ENCODE results near the gene CGRRF1. TPM values are rescaled to one million over a fixed set of nuclear protein-coding genes. Genes with fewer than 3 reads are reported as not detected.
A peak's percentile ranks its signal among the peaks of the same experiment; 100 is the strongest.

CGRRF1 gene
- polyA plus RNA-seq, 3 donors: 8.2 to 11.4 (median 10.4) TPM

DNA sequence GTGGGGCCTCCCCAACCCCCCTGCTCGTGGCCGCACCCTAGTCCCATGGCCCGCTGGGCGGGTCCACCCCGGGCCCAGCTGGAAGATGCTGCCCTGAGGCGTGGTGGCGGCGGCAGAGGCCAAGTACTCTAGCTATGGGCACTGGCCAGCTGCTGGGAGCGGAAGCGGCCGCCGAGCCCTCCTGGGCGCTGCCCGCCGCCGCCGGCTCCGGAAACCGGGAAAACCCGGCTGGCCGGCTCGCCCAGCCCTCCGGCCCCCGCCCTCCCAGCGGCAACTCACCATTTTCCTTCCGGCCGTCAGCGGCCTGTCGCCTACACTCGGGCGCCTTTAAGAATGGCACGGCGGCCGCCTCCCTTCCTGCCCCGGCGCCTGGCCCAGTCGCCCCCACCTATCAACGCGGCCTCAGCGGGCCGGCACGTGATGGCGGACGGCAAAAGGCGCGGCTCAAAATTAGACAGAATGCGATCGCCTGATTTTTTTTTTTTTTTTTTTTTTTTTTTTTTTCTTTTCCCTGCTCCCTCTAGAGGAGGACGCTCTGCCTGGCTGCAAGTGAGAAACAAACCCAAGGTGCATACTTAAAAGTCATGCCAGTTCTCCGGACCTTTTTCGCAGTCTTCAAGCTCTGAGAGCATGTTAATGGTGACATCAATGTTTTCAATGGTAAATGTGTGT, 20.9 kb upstream of the CGRRF1 start, which contains the start of gene GMFB:
GMFB (minus strand) TSS at position 335 of the 672 bp plus-strand sequence; CDS start at position 282, 53 bp downstream.
- WGBS, 3 donors: 0 to 1% (median 0%) methylated on average over 41 to 51 of the region's 51 CpGs
- peak within 1 kb of the TSS; percentile 60 for H3K27ac ChIP-seq (ENCODE audit: low read depth, low read length)

DNA sequence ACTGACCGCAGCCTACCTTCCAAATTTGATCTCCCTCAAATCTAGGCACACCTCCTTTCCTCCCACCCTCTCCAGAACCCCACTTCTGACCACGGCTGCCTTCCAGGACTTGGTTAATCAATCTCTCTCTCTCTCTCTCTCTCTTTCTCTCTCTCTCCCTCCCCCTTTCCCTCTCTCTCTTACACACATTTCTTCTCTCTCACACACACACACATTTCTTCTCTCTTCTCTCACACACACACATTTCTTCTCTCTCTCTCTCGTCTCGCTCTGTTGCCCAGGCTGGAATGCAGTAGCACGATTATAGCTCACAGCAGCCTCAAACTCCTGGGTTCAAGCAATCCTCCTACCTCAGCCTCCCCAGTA, 20.4 kb upstream of the CGRRF1 start:
- H3K27ac ChIP-seq (ENCODE audit: low read depth, low read length): no peak overlapping the region
- WGBS, 3 donors: 15 to 31% (median 28%) methylated on average over 5 of the region's 5 CpGs

DNA sequence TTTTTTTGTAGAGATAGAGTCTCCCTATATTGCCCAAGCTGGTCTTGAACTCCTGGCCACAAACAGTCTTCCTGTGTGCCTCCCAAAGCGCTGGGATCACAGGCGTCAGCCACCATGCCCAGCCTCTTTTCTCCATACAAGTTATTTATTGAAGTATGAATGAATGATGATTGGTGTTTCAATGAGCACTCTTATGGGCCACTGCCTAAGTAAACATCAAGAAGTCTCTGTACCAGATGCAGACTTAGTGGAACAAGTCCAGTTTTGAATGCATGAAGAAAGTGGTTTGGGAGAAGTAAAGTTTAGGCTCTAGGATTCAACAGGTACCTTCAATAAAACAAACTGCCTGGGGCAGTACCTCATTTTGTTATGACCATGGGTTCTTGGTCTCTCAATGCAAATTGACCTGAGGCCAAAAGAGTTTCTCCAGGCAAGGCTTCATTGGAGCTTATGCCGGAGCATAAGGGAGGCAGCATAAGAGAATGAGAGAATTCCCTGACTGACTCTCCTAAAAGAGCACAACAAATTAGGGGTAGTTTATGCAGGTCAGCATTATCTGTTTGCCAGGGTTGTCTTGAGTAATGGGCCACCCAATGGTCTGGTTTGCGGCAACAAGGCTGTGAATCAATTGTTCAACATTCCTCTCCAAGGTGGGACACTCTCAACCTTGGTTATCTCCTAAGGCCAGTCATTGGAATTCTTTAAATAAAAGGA, 19.8 kb upstream of the CGRRF1 start:
- H3K27ac ChIP-seq (ENCODE audit: low read depth, low read length): no peak overlapping the region

DNA sequence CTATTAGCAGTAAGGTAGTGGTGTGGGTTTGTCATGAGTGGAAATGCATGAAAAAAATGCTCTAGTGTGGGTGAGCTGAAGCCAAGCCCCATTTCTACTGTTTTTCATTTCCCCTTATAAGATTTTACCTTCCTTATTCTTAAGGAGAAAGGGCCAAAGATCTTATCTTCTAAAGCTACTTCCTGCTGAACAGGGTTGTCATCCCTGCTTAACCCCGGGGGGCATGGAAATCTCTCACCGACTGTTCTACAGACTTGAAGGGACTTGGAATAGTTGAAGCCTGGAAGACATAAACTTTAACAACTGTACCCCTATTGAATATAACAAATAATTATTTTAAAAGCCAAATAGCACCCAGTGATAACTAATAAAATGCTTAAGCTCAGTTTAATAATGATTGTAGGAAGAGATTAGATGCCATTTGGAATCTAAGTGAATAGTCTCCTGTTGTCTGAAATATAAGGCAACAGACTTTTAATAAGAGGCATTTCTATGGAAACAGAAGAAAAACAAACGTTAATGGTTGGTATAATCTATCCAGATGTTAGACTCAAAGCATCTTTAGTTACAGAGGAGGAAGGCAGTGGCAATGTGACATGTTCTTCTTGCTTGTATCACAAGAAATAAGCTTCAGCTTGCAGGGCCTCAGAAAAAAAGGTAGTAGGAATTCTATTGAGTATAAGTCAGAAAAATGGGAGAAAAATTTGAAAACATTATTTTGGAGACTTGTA, 19.1 kb upstream of the CGRRF1 start:
- 18 to 42% (median 26%) methylated on average over 3 of the region's 3 CpGs for WGBS, 3 donors

More for the DNA sequence above, 19.8 kb upstream of the CGRRF1 start:
- 91 to 95% (median 93%) methylated on average over 4 of the region's 4 CpGs for WGBS, 3 donors

DNA sequence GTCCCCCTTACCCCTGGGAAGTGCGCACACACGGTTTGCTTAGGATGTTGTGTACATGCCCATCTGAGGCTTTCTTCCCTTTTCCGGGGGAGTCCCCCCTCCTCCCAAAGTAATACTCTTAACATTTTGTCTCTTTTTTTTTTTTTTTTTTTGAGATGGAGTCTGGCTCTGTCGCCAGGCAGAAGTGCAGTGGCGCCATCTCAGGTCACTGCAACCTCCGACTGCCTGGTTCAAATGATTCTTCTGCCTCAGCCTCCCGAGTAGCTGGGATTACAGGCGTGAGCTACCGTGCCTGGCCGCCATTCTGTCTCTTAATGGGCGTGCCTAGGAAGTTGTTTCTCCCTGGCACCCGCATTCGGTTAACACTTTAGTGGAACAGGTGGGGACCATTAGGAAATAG, 16.4 kb upstream of the CGRRF1 start:
- no peak overlapping the region for H3K27ac ChIP-seq (ENCODE audit: low read depth, low read length)
- 60 to 70% (median 62%) methylated on average over 13 of the region's 13 CpGs for WGBS, 3 donors

More for the DNA sequence above, 19.1 kb upstream of the CGRRF1 start:
- no peak overlapping the region for H3K27ac ChIP-seq (ENCODE audit: low read depth, low read length)

DNA sequence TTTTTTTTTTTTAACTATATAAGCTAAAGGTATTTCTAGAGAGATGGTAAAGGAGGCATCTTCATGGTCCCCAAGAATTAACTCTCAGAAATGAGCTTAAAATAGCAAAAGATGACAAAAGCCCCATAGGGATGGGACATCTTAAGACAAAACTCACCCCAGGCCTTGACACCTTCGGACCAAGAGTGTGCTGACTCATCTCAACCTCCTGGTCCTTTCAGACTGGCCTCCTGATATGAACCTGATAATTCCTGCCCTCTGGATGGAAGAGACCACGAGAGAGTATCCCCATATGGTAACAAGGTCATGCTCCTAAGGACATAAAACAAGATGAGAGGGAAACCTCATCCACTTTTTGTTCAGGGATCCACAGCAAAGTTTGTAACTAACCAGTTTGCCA, 12.5 kb upstream of the CGRRF1 start:
- 72 to 83% (median 81%) methylated on average over 2 of the region's 2 CpGs for WGBS, 3 donors
- no peak overlapping the region for H3K27ac ChIP-seq (ENCODE audit: low read depth, low read length)

DNA sequence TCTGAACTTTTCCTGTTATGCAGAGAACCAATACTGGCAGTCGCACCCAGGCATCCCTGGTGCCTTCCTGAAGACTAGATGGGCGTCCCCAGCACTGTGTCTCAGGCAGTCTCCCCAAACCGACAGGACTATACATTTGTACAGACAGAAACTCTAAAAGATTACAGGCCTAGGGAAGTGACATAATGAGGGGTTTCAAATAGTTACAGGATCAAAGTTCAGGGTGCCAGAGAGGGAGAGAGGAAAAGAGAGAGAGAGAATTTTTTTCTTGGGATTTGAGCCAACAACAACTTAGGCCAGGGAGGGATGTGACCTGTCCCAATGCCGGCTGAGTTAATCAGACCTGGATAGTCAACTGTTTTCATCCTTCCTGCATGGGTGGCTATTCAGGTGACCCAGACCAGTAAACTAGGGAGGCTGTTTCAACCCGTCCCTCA, 11.6 kb upstream of the CGRRF1 start:
- 63 to 76% (median 74%) methylated on average over 5 of the region's 5 CpGs for WGBS, 3 donors
- H3K27ac ChIP-seq (ENCODE audit: low read depth, low read length): no peak overlapping the region

DNA sequence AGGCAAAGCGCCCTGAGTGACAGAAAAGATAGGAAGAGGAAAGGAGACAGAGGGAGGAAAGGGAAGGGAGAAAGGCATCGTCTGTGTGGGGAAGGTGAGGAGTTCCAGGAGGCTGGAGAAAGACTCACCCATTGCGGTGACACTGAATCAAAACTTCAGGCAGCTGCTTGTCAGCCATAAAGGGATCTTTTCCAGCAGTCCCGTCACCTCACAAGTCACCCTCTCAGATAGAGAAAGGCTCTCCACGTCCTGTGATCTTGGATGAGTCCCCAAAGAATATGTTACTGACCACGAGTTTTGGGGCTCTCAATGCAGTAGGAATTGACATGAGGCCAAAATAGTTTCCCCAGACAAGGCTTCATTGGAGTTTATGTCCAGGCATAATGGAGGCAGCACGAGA, 11.1 kb upstream of the CGRRF1 start:
- no peak overlapping the region for H3K27ac ChIP-seq (ENCODE audit: low read depth, low read length)
- WGBS, 3 donors: 75% methylated on average over 7 of the region's 7 CpGs

DNA sequence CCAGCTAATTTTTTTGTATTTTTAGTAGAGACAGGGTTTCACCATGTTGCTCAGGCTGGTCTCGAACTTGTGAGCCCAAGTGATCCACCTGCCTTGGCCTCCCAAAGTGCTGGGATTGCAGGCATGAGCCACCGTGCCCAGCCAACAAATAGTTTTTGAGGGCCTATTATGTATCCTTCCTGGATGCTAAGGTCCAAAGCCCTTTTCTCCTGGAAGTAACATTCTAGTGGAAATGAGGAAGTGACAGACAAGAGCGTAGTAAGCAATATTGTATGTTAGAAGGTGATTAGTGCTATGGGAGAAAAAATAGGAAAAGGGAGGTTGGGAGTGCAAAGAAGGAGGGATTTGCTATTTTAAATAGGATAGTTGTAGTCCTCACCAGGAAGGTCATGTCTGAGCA, 9.0 kb upstream of the CGRRF1 start:
- 75 to 91% (median 77%) methylated on average over 3 of the region's 3 CpGs for WGBS, 3 donors
- H3K27ac ChIP-seq (ENCODE audit: low read depth, low read length): no peak overlapping the region

DNA sequence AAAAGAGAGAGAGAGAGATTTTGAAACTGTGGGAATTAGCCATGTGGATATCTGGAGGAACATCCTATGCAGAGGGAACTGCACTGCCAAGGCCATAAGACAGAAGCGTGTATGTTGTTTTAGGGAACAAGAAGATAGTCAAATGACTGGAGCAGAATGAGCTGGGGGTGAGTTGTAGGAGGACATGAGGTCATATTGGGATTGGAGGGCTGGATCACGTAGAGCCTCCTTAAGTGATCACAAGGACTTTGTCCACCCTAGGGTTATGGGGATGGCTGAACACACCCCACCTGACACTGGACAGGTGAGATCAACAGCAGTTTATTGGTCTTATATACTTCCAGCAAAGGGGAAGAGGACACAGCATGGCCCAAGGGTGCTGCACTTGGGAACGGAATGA, 8.2 kb upstream of the CGRRF1 start:
- H3K27ac ChIP-seq (ENCODE audit: low read depth, low read length): no peak overlapping the region
- WGBS, 3 donors: 76 to 83% (median 81%) methylated on average over 3 of the region's 3 CpGs

DNA sequence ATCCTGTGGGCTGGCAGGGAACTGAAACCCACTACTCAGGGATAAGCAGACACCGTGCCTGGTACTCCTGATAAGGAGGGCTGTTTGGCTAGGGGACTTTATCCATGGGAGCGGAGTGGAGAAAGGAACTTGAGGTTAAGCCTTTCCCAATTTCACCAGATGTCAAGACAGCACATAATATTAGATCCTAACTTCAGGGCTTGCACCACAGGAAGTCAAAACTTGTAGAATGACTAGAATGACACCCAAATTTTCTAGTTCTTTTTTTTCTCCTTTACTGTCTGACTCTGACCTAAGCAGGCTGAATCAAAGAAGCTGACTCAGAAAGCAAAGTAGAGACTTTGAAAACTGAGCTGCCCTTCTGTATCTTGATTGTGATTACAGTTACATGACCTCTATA, 7.1 kb upstream of the CGRRF1 start:
- no peak overlapping the region for H3K27ac ChIP-seq (ENCODE audit: low read depth, low read length)
- WGBS, 3 donors: 33 to 64% (median 36%) methylated on average over 2 of the region's 2 CpGs

DNA sequence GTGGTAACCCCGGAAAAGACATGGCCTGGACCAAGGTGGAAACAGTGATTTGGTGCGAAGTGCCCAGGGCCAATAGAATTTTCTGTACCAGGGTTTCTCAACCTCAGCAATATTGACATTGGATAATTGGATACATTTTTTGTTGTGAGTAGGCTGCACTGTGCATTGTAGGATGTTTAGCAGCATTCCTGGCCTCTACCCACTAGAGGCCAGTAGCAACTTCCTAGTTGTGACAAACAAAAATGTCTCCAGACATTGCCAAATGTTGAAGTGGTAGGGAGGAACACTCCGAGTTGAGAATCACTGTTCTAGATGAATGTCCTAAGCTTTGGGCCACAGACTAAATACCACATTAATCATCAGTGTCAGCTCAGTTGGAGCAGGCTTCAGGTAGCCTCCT, 6.2 kb upstream of the CGRRF1 start:
- WGBS, 3 donors: 49 to 75% (median 69%) methylated on average over 3 of the region's 3 CpGs
- H3K27ac ChIP-seq (ENCODE audit: low read depth, low read length): no peak overlapping the region

DNA sequence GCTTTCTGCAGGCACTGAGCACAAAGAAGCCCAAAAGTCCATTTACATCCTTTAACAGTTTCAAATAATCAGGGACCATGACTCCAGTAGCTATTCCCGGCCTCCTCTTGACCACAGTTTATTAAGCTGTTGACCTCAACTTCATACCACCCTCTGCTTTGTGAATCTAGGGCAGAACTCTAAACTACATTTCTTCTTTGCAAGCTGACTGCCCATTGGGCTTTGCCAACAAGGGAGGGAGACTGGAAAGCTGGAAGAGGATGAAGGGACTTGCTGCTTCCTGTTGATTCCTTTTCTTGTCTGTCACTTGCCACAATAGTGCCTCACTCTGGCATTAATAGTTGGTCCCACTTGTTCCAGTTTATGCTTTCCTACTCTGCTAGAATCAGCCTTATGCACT, 2.7 kb downstream of the CGRRF1 start:
- H3K27ac ChIP-seq (ENCODE audit: low read depth, low read length): no peak overlapping the region
- 76 to 94% (median 87%) methylated on average over 1 of the region's 1 CpG for WGBS, 3 donors

DNA sequence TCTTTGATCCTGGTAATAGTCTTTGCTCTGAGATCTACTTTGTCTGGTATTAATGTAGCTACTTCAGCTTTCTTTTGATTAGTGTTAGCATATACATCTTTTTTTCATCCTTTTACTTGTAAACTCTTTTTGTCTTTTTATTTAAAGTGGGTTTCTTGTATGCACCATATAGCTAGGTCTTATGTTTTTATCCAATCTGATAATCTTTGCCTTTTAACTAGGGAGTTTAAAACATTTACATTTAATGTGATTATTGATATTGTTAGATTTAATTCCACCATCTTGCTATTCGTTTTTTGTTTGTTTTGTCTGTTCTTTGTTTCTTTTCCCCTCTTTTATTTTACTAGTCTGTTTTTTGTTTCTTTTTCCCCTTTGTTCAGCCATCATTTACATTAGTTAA, 6.0 kb downstream of the CGRRF1 start:
- H3K27ac ChIP-seq (ENCODE audit: low read depth, low read length): no peak overlapping the region
- WGBS, 3 donors: 72 to 95% (median 86%) methylated on average over 1 of the region's 1 CpG

DNA sequence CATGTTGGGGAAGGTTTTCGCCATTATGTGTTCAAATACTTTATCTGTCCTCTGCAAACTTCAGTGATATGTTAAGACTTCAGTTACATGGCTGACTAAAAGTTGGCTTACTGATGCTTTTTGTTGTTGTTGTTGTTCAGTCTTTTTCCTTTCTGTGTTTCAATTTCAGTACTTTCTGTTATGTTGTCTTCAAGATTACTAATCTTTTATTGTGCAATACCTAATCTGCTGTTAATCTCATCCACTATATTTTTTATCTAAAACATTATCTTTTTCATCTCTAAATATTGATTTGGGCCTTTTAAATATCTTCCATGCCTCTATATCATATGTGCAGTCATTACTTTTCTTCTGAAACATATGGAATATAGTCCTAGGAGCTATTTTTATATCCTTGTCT, 7.0 kb downstream of the CGRRF1 start:
- WGBS, 3 donors: 93 to 99% (median 97%) methylated on average over 1 of the region's 1 CpG
- no peak overlapping the region for H3K27ac ChIP-seq (ENCODE audit: low read depth, low read length)

DNA sequence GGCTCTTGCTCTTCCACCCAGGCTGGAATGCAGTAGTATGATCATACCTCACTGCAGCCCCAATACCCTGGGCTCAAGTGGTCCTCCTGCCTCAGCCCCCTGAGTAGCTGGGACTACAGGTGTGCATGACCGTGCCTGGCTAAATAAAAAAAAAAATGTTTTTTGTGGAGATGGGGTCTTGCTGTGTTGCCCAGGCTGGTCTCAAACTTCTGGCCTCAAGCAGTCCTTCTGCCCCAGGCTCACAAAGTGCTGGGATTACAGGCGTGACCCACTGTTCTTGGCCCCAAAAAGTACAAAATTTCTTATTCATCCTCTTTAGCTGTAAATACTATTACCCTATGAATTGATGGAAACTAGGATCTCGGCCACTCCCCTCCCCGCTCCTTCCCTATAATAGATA, 14.7 kb downstream of the CGRRF1 start:
- WGBS, 3 donors: 91 to 96% (median 94%) methylated on average over 4 of the region's 4 CpGs
- H3K27ac ChIP-seq (ENCODE audit: low read depth, low read length): no peak overlapping the region

DNA sequence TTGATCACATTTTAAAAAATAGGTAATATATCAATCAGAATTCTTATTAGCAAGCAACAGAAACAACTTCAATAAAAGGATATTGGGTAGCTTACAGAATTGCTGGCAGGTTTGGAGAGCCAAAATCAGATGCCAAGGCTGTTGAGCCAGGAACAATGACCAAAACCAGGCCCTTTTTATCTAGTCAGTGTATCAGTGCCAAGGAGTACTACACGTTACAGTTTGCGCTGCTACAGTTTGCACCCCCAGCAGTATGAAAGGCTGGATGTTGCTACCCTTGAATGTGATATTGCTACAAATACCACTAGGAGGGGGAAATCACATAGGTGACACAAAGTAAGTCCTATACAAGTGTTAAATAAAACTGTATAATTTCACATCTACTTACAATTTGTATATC, 19.3 kb downstream of the CGRRF1 start:
- no peak overlapping the region for H3K27ac ChIP-seq (ENCODE audit: low read depth, low read length)
- 83 to 85% (median 84%) methylated on average over 2 of the region's 2 CpGs for WGBS, 3 donors

DNA sequence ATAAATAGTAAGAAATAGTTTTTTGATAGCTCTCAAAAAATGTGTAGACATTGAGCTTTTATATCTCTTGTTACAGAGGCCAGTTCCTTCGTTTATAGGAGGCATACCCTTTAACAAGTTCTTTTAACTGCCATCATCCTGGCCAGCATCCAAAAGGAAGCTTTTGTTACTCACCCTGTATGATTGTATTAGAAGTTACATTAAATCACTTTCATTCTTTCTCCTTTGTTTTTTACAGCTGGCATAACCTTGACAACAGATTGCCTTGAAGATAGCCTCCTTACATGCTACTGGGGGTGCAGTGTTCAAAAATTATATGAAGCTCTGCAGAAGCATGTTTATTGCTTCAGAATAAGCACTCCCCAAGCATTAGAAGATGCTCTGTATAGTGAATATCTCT, 20.1 kb downstream of the CGRRF1 start:
- H3K27ac ChIP-seq (ENCODE audit: low read depth, low read length): no peak overlapping the region
- WGBS, 3 donors: 47 to 59% (median 52%) methylated on average over 1 of the region's 1 CpG
